Right lobe of liver (tissue), 4 donors: ENCODE data around the gene OTOL1.

Source experiments
- POLR2A ChIP-seq: fragments of 450-650 bp; IDR thresholded peaks from one replicate; pipeline ENCODE4 v1.6.1; 2017; ENCODE audit warnings: antibody characterized with exemption, mild to moderate bottlenecking
- TF ChIP-seq, protein P1 (sequence below), 4 donors: fragments of 200-600 bp in 3 of 4; fragments of 450-650 bp in 1 of 4; IDR thresholded peaks; one replicate each; pipeline versions ENCODE4 v1.5.1 to v1.8.0; 2016 to 2022; ENCODE audit warnings: antibody characterized with exemption in 4 of 4, mild to moderate bottlenecking in 2 of 4
- donor health status: DM: no; HTN: no; CAD: no.
- donor health status: DM: no; HTN: no; CAD: no.
- donor health status: DM: no; HTN: yes; CAD: no.

- TF ChIP-seq, protein P1, sequence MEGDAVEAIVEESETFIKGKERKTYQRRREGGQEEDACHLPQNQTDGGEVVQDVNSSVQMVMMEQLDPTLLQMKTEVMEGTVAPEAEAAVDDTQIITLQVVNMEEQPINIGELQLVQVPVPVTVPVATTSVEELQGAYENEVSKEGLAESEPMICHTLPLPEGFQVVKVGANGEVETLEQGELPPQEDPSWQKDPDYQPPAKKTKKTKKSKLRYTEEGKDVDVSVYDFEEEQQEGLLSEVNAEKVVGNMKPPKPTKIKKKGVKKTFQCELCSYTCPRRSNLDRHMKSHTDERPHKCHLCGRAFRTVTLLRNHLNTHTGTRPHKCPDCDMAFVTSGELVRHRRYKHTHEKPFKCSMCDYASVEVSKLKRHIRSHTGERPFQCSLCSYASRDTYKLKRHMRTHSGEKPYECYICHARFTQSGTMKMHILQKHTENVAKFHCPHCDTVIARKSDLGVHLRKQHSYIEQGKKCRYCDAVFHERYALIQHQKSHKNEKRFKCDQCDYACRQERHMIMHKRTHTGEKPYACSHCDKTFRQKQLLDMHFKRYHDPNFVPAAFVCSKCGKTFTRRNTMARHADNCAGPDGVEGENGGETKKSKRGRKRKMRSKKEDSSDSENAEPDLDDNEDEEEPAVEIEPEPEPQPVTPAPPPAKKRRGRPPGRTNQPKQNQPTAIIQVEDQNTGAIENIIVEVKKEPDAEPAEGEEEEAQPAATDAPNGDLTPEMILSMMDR (IDR thresholded peaks at IDR 0.05), result no peak
- no peak for TF ChIP-seq POLR2A
Observed at GRCh38 chr3:161489395-161489794, 7.2 kb upstream of the OTOL1 start.
